GM20000 (cell line): ENCODE measurements around the gene ABCB7.
"Not testable (repeated sequence)": the region's sequence is repeated elsewhere in the genome, so short reads cannot be mapped to it uniquely, and the experiment has no call there.

Experiments
- DNase-seq: peaks from one replicate; pipeline ENCODE4 v3.0.0; 2012; ENCODE audit warnings: low spot score
- CTCF ChIP-seq: IDR thresholded peaks from 2 replicates; pipeline ENCODE4 v1.5.1; 2012; ENCODE audit warnings: mild to moderate bottlenecking, control low read depth; ENCODE audit errors: extremely low read depth, missing control alignments

The ABCB7 gene

DNA sequence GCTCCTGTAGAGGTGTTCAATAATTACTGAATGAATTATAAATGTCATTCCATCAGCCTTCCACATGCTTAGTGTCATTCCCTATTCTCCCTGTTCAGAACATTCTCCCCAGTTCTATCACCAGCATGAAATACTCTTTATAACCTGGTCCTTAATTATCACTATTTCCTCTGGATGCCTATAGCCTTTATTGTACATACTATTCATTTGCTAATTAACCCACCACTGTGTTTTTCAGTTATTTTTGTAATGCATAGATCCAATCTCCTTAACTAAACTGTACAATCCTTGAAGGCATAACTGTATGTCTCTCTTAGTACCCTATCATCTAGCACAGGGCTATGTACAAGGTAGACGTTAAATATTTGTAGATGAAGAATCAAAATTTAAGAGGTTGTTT, 1.2 kb downstream of the ABCB7 start:
- no peak for TF ChIP-seq CTCF
- no peak for DNase-seq

DNA sequence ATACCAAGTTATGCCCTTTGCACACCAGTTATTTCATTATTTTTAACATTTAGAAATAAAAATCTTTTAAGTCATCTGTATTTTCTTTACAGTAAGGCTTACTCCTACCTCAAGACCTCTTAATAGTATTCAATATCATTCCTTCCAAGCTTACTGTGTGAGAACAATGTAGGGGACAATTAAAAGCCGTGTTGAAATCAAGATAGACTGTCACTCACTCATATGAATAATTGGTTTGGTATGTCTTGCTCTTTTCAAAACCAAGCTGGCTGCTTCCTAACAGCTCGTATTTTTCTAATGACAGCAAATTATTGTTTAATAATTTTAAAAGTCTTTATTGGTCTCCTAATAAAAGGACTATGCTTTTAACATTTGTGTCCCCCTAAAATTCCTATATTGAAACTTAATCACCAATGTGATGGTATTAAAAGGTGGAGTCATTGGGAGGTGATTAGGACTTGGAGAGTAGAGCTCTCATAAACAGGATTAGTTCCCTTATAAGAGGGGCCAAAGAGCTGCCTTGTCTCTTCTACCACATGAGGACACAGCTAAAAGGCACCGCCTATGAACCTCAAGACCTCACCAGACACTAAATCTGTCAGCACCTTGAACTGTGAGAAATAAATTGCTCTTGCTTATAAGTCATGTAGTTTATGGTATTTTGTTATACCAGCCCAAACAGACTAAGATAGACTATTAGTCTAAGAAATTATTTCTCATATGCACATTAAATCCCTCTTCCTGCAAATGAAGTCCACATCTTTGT, 4.1 kb downstream of the ABCB7 start:
- no peak for TF ChIP-seq CTCF
- DNase-seq = no peak

DNA sequence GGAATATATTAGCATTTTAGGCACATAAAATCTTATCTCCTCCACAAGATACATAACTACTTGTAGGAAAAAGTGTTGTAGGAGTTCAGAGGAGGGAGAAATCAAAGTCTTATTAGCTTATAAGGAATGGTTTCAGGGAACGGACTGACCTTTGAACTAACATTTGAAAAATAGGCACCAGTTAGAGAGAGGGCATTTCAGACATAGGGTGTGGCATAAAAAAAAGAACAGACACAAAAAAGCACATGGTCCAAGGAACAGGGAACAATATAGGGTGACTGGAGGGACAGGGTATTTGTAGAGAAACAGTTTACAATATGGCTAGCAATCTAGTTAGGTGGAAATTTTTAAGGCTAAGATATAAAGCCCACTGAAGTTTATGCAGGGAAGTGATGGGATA, 6.4 kb downstream of the ABCB7 start:
- no peak for DNase-seq

DNA sequence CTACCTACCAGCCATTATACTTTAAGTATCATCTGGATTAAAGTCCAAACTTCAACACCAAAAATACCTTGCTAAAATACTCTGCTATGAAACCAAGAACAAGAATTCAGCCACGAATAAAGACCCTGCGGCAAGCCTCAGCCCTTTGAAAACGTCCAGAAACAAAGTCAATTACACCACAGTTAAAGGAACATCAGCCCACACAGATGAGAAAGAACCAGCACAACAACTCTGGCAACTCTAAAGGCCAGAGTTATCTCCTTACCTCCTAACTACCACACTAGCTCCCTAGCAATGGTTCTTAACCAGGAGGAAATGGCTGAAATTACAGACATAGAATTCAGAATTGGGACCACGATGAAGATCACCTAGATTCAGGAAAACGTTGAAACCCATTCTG, 23.4 kb downstream of the ABCB7 start:
- no peak for TF ChIP-seq CTCF

More for the DNA sequence above, 6.4 kb downstream of the ABCB7 start:
- no peak for TF ChIP-seq CTCF

DNA sequence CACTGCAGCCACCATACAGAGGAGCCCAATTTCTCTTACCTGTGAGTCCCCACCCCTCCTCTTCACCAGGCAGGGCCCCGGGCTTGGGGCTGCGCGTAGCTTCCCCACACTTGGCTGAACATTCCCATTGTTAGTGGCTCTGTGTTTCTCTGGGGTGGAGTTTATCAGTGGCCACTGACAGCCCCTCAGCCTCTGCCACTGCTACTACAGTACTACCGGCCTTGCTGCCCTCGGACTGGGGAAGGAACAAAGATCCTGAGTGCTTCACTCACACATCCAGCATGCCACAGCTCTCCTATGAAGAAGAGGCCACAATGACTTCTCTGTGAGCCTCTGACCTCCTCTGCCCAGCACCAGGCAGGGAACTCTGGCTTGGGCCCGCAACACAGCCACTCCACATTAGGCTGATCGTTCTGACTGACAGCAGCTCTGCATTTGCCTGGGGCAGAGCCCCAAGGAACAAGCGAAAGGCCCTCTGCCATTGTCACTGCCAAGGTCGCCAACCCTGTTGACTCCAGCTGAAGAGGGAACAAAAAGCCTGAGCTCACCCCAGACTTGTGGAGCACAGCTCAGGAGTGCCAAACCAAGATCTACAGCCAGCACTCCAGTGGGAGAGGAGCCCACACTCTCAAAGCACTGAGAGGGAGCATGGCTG, 24.0 kb downstream of the ABCB7 start:
- no peak for TF ChIP-seq CTCF
- no peak for DNase-seq

More for the DNA sequence above, 23.4 kb downstream of the ABCB7 start:
- no peak for DNase-seq

DNA sequence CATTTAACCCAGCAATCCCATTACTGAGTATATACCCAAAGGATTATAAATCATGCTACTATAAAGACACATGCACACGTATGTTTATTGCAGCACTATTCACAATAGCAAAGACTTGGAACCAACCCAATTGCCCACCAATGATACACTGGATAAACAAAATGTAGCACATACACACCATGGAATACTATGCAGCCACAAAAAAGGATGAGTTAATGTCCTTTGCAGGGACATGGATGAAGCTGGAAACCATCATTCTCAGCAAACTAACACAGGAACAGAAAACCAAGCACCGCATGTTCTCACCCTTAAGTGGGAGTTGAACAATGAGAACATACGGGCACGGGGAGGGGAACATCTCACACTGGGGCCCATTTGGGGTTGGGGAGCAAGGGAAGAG, 27.0 kb downstream of the ABCB7 start:
- DNase-seq = not testable (repeated sequence)

DNA sequence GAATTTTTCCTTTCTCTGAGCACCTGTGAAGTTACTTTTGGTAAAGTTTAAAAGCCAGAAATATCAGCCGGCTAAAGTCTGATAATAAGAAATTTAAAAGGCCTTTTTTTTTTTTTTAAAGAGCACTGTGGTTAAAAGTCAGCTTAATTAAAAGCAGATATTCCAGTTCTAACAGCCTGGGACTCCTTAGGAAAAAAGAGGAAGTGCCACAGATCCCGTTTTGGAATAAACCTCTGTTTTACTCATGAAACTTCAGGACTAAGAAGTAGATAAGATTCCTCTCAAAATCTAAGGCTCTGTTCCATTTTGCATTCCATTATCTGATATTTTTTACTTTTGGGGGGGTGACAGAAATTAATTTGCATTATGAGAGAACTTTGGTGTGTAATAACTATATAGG, 37.8 kb downstream of the ABCB7 start:
- DNase-seq = no peak

More for the DNA sequence above, 37.8 kb downstream of the ABCB7 start:
- no peak for TF ChIP-seq CTCF
